Lower lobe of right lung (tissue), 2 donors: Measurements from ENCODE around the gene IPO4. TPM values are rescaled to one million over a fixed set of nuclear protein-coding genes. Genes with fewer than 3 reads are reported as not detected.

ENCODE experiments used
- ATAC-seq, 2 donors: fragments of 200-7000 bp; cut with Tn5 transposase; one replicate each; pipeline ENCODE4 v1.9.1; 2020 to 2022; ENCODE audit warnings: mild to moderate bottlenecking in 2 of 2, moderate library complexity in 2 of 2
- DNase-seq: peaks from one replicate; pipeline ENCODE4 v3.0.0-alpha.2; 2020
- H3K27ac ChIP-seq: fragments of 200-600 bp; one replicate; pipeline ENCODE4 v1.8.0; 2022
- H3K27me3 ChIP-seq: fragments of 200-600 bp; one replicate; pipeline ENCODE4 v1.8.0; 2022; ENCODE audit warnings: low read depth
- H3K36me3 ChIP-seq: fragments of 200-600 bp; one replicate; pipeline ENCODE4 v1.8.0; 2022; ENCODE audit warnings: mild to moderate bottlenecking
- H3K4me1 ChIP-seq: fragments of 200-600 bp; one replicate; pipeline ENCODE4 v1.8.0; 2022
- H3K4me3 ChIP-seq: fragments of 200-600 bp; one replicate; pipeline ENCODE4 v1.8.0; 2022; ENCODE audit warnings: mild to moderate bottlenecking
- H3K9me3 ChIP-seq: fragments of 200-600 bp; one replicate; pipeline ENCODE4 v1.8.0; 2022
- intact Hi-C: fragments of 100-400 bp; cut with DNase I; formaldehyde crosslinking; loops from one replicate; pipeline ENCODE4 v1.11.0; 2022
- total RNA-seq: library from RNA; stranded (reverse); fragmentation: NEBNext Ultra II Directional; extraction: Animal tissue kit (Norgen Biotek cat#: 25700); gene quantifications from one replicate; pipeline ENCODE4 v1.2.1, GENCODE V29; 2021
- TF ChIP-seq, protein P1 (sequence below): fragments of 200-600 bp; IDR thresholded peaks from one replicate; pipeline ENCODE4 v1.8.0; 2022; ENCODE audit warnings: antibody characterized with exemption, mild to moderate bottlenecking
- donor health status: DM: no; HTN: yes; CAD: no; lungs with severe emphysema.

IPO4 gene
- total RNA-seq, 1 donor from 2014 or later: 18.3 TPM

DNA sequence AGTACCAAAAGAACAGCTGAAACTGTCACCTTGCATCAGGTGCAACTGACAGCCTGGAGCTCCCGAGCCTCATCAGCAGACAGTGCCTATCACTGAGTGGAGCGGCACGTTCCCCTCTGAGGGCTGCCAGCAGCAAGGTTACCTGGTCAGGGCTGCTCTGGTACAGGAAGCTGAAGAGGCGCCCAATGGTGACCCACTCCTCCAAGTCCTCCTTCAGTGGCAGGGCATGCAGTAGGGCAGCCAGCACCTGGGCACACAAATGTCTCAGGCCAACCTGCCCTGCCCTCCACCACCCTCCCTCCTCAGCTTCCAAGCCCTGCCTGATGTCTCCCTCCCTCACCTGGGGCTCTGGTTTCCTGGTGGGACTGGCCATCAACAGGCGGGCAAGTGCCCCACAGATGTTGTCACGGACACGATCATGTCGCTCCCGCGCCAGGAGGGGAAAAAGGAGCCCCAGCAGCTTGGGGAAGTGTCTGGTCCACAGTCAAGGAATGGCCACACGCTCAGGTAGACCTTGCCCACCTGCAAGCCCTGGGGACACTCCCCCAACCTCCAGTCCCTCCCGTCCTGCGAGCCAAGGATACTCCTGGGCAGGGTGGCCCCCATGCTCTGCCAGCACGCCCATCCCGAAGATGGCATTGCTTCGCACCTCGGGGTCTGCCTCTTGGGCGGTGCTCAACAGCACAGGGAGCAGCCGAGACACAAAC, 7.1 kb downstream of the IPO4 start:
- Histone ChIP-seq H3K4me1 (no peaks in the 10 kb centered on the region), H3K9me3 (no peaks in the 10 kb centered on the region), H3K27me3 (no peaks in the 10 kb centered on the region), H3K4me3 (no peak overlapping the region), H3K36me3 (peaks cover 97% of the 10 kb centered on the region), H3K27ac (no peak overlapping the region)
- intact Hi-C loops: no loop called here
- DNase-seq (no peak), ATAC-seq (no peak)
- TF ChIP-seq, protein P1, sequence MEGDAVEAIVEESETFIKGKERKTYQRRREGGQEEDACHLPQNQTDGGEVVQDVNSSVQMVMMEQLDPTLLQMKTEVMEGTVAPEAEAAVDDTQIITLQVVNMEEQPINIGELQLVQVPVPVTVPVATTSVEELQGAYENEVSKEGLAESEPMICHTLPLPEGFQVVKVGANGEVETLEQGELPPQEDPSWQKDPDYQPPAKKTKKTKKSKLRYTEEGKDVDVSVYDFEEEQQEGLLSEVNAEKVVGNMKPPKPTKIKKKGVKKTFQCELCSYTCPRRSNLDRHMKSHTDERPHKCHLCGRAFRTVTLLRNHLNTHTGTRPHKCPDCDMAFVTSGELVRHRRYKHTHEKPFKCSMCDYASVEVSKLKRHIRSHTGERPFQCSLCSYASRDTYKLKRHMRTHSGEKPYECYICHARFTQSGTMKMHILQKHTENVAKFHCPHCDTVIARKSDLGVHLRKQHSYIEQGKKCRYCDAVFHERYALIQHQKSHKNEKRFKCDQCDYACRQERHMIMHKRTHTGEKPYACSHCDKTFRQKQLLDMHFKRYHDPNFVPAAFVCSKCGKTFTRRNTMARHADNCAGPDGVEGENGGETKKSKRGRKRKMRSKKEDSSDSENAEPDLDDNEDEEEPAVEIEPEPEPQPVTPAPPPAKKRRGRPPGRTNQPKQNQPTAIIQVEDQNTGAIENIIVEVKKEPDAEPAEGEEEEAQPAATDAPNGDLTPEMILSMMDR: no peak

DNA sequence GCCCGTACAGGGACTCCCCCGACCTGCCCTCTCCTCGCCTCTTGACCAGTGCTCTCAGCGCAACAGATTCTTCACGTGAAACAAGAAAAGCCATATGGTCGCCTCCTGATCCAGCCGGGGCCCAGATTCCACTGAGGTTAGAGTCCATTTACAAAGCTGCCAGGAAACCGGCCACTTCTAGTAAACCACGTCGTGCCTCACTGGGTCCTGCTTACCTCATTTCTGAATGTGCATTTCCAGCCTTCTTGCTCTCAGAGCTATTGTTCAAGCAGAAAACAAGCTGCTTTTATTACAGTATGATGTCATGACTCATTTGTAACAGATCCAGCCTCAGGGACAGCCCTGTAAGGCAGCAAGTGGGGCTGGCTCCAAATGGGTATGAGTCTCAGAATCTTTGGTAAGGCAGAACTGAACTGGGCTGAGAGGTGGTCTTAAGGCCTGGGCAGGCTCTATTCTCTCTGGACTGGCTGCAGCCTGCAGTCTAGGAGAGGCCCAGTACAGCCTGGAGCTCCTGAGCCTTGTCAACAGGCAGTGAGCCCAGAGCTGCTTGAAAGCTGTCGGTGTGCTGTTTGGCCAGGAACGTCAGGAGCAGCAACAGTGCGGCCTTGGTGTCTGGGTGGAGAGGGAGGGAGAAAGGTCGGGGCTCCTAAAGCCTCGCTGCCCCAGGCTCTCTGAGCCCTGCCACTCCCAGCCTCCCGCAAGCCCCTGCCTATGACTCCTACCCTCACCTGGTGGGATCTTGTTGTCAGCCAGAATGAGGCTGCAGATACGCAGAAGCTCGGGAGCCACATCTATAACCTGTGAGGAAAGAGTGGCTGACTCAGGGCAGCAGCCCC, 8.4 kb downstream of the IPO4 start:
- no peak for DNase-seq
- intact Hi-C loops: no loop called here

DNA sequence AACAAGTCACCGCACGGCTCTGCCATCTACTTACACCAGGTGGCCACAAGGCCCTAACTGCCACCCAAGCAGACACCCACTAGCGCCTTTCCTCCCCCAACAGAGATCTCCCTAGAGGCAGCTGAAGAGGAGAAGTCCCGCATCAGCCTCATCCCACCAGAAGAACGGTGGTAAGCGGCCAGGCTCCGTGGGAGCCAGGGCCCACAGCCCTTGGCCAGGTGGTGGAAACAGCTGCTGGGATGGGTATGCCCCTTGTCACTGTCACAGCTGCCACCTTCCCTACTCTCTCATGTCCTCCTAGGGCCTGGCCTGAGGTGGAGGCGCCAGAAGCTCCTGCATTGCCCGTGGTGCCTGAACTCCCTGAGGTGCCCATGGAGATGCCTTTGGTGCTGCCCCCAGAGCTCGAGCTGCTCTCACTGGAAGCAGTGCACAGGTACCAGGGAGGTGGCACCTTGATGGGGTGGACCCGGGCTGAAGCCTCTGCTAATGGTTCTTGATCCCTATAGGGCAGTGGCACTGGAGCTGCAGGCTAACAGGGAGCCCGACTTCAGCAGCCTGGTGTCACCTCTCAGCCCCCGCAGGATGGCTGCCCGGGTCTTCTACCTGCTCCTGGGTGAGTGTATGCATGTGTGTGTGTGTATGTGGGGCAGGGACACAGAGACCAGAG, 9.2 kb downstream of the IPO4 start:
- Histone ChIP-seq H3K27me3 (no peaks in the 10 kb centered on the region), H3K27ac (no peak overlapping the region), H3K4me3 (no peak overlapping the region), H3K4me1 (no peaks in the 10 kb centered on the region), H3K9me3 (no peaks in the 10 kb centered on the region), H3K36me3 (peaks cover 99% of the 10 kb centered on the region)
- intact Hi-C loops: no loop called here
- ATAC-seq (no peak), DNase-seq (no peak)
- TF ChIP-seq, protein P1: no peak

More for the DNA sequence above, 8.4 kb downstream of the IPO4 start:
- ATAC-seq: no peak
- no peaks in the 10 kb centered on the region for H3K27me3 ChIP-seq
- TF ChIP-seq, protein P1: no peak
- H3K9me3 ChIP-seq: no peaks in the 10 kb centered on the region
- H3K4me1 ChIP-seq: no peaks in the 10 kb centered on the region
- no peak overlapping the region for H3K27ac ChIP-seq
- peaks cover 99% of the 10 kb centered on the region for H3K36me3 ChIP-seq
- H3K4me3 ChIP-seq: no peak overlapping the region

DNA sequence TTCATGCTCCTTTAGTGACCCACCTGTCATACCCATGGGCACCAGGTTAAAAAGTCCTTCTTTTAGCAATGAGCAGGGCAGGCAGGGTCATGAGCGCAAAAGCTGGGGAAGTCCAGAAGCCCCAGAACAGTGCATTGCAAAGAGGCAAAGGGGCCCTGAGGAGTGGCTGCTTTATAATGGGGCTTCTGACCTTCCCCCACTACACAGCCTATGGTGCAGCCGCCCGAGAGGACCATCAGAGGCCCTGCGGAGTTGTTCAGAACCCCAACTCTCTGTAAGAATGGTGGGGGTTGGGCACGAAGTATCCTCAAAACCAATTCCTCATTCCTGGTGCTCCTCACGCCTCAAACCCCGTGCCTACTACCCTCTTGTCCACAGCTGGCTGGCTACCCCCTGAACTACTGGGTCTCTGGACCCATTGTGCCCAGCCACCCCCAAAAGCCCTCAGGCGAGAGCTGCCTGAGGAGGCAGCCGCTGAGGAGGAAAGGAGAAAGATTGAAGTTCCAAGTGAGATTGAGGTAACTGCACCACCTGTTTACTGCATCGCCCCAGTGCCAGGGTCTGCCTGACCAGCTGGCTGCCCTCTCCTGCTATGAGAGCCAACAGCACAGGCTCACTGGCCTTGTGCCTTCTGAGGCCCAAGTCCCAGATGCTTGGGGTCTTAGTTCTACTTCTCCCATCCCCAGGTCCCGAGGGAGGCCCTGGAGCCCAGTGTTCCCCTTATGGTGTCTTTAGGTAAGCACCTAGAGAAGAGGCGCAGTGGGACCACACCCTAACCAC, 10.0 kb downstream of the IPO4 start:
- Histone ChIP-seq H3K4me1 (no peaks in the 10 kb centered on the region), H3K36me3 (peaks cover 93% of the 10 kb centered on the region), H3K4me3 (no peak overlapping the region), H3K27me3 (no peaks in the 10 kb centered on the region), H3K9me3 (no peaks in the 10 kb centered on the region), H3K27ac (no peak overlapping the region)
- no peak for DNase-seq
- intact Hi-C loops: no loop called here
- ATAC-seq: no peak
- TF ChIP-seq, protein P1: no peak

DNA sequence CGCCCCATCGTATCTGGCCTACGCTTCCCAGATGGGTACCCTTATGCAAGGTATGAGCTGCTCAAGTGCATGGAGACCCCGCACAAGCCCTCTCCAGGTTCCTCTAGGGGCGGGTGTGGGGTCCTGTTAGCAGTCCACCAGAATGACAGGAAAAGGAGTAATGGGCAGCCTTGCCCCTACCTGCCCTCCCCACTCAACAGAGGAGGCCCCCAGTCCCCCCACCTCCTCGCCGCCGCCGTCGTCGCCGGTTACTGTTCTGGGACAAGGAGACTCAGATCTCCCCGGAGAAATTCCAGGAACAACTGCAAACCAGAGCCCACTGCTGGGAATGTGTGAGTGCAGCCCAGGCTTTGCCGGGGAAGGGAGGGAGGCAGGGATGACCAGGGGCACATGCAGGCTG, 10.7 kb downstream of the IPO4 start:
- H3K4me1 ChIP-seq: no peaks in the 10 kb centered on the region
- intact Hi-C loops: no loop called here
- no peaks in the 10 kb centered on the region for H3K9me3 ChIP-seq
- H3K27ac ChIP-seq: no peak overlapping the region
- ATAC-seq: no peak
- no peak for DNase-seq
- no peak overlapping the region for H3K4me3 ChIP-seq
- H3K27me3 ChIP-seq: no peaks in the 10 kb centered on the region
- peaks cover 92% of the 10 kb centered on the region for H3K36me3 ChIP-seq
- TF ChIP-seq, protein P1: no peak
